Neural cell (in vitro differentiated cells): ENCODE results near the gene KBTBD13.

Experiments
- CTCF ChIP-seq: fragments of 450-650 bp; IDR thresholded peaks from 2 replicates; pipeline ENCODE4 v1.5.1; 2014; ENCODE audit warnings: antibody characterized with exemption, mild to moderate bottlenecking, moderate library complexity; ENCODE audit not compliant: poor library complexity, severe bottlenecking
- EP300 ChIP-seq: fragments of 450-650 bp; conservative IDR thresholded peaks from 2 replicates; pipeline ENCODE4 v1.6.1; 2014; ENCODE audit warnings: antibody characterized with exemption, mild to moderate bottlenecking, moderate library complexity; ENCODE audit not compliant: poor library complexity, severe bottlenecking
- EZH2 ChIP-seq: fragments of 200-600, 300-800 bp; shearing (Covaris generic), sonication (generic); IDR thresholded peaks from 2 replicates; pipeline ENCODE4 v1.6.1; 2014; ENCODE audit warnings: antibody characterized with exemption, low read length, borderline replicate concordance, mild to moderate bottlenecking; ENCODE audit not compliant: insufficient read depth, poor library complexity, severe bottlenecking
- POLR2AphosphoS5 ChIP-seq: IDR thresholded peaks from 2 replicates; pipeline ENCODE4 v1.6.1; 2012
- RAD21 ChIP-seq: fragments of 450-650 bp; conservative IDR thresholded peaks from 2 replicates; pipeline ENCODE4 v1.6.1; 2014; ENCODE audit warnings: antibody characterized with exemption, mild to moderate bottlenecking, moderate library complexity
- REST ChIP-seq: IDR thresholded peaks from 2 replicates; pipeline ENCODE4 v1.6.1; 2012; ENCODE audit warnings: borderline replicate concordance

- TF ChIP-seq CTCF (no peak), POLR2AphosphoS5 (no peak), RAD21 (no peak), EP300 (no peak), EZH2 (no peak), REST (no peak)
Observed at GRCh38 chr15:65085207-65085753, 8.7 kb downstream of the KBTBD13 start.
